ENCODE results near the gene LPP.

The LPP gene

GRCh38 chr3:188691004-188691403 lies 537.0 kb downstream of the LPP start:
- no peak overlapping the region for H3K4me3 ChIP-seq (ENCODE audit: control insufficient read depth, low read depth, low read length)
- no peak for TF ChIP-seq CTCF (IDR thresholded peaks at IDR 0.05; ENCODE audit: control insufficient read depth, insufficient read depth, low read depth, low read length, missing control alignments)
- no peak for DNase-seq (ENCODE audit: low read depth)

- TF ChIP-seq CTCF (IDR thresholded peaks at IDR 0.05; ENCODE audit: control insufficient read depth, insufficient read depth, low read depth, low read length, missing control alignments): no peak
- no peak overlapping the region for H3K4me3 ChIP-seq (ENCODE audit: control insufficient read depth, low read depth, low read length)
- no peak for DNase-seq (ENCODE audit: low read depth)
Observed at GRCh38 chr3:188691665-188692064, 537.7 kb downstream of the LPP start.

DNA sequence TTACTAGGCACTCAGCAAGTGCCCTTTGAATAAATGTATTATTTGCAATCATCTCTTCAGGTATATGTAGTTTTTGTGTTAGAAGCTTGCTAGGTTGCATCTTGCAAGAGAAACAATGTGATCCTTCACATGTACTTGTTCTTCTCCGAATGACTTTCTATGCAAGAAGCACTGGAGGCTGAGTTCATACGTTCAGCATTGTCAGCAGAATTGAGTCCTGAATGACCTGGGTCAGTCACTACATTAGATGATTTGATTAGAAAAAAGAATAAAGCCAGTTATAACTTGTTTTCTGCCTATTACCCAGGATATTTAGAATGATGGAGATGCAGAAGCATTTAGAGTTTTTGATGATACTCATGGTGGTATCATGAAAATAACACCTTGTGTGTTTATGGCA lies 538.7 kb downstream of the LPP start:
- TF ChIP-seq CTCF (IDR thresholded peaks at IDR 0.05; ENCODE audit: control insufficient read depth, insufficient read depth, low read depth, low read length, missing control alignments): no peak
- no peak overlapping the region for H3K4me3 ChIP-seq (ENCODE audit: control insufficient read depth, low read depth, low read length)
- DNase-seq (ENCODE audit: low read depth): no peak

DNA sequence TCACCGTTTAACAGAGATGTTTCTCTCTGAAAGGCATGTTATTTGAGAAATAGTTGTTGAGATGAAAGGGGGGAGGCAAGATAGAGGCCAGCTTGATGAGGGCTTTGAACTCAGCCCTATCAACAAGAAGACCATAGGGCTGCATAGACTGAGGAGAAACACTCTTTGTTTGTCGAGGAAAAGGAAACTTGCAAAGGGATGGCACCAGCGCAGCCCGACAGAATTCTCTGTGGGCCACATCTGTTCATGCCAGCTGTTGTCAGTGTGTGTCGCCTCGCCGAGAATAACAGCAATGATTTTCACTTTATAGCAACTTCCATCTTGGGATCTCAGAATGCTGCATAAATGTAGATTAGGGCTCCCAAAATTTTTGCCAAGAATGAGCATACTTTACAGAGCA lies 539.5 kb downstream of the LPP start:
- TF ChIP-seq CTCF (IDR thresholded peaks at IDR 0.05; ENCODE audit: control insufficient read depth, insufficient read depth, low read depth, low read length, missing control alignments): no peak
- no peak overlapping the region for H3K4me3 ChIP-seq (ENCODE audit: control insufficient read depth, low read depth, low read length)

DNA sequence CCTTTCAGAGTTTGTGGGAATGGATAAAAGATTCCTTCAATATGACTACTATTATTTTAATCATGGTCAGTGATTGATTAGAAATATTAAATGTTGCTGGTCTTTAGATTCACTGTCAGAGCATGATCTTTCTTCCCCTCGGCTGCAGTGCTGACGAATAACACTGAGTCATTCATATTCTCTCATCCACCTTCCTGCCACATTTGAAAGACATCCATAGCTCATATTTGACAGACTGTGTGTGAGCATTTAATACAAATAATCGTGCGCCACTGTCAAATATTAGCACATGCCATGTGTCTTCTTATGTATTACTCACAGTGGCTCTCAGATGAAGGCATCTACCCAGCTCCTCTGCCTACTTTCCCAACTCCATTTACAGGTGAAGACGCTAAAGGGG lies 541.3 kb downstream of the LPP start:
- DNase-seq (ENCODE audit: low read depth): no peak
- TF ChIP-seq CTCF (IDR thresholded peaks at IDR 0.05; ENCODE audit: control insufficient read depth, insufficient read depth, low read depth, low read length, missing control alignments): no peak
- no peak overlapping the region for H3K4me3 ChIP-seq (ENCODE audit: control insufficient read depth, low read depth, low read length)

More for the DNA sequence above, 539.5 kb downstream of the LPP start:
- no peak for DNase-seq (ENCODE audit: low read depth)

DNA sequence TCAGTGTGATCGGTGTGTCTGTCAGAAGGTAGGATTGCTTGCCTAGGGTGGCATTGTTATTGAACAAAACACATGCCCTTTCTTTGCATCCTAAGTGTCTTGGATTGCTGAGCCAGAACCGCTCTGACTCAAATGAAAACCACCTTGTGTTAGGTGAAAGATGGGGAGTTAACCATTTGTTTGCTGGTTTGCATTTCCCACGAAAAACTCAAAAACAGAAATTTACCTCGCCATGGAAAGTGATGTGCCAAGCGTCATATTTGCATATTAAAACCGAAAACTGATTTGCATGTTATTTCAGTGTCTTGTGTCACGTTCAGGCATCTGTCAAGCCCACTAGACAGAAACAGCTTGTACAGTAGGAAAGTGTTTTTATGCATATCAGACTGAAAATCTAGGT lies 543.2 kb downstream of the LPP start:
- DNase-seq (ENCODE audit: low read depth): no peak
- no peak overlapping the region for H3K4me3 ChIP-seq (ENCODE audit: control insufficient read depth, low read depth, low read length)
- TF ChIP-seq CTCF (IDR thresholded peaks at IDR 0.05; ENCODE audit: control insufficient read depth, insufficient read depth, low read depth, low read length, missing control alignments): no peak

DNA sequence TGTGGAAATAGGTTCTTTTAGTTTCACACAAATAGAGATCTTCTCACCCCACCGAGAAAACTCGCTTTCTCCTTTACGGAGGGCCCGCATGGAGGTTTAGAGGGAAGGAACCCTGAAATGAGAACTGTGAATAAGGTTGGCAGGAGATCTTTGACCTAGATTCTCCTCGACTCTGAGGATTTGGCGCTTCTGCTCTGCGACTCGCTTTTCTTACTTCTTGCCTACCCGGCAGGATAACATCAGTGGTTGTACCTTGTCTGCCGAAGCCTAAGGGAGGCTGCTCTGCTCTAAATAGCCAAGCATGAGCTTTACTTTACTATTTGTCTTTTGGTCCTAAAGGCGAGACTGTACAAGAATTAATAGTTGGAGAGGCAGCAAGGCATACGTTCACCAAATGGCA lies 544.5 kb downstream of the LPP start:
- TF ChIP-seq CTCF (IDR thresholded peaks at IDR 0.05; ENCODE audit: control insufficient read depth, insufficient read depth, low read depth, low read length, missing control alignments): no peak
- no peak for DNase-seq (ENCODE audit: low read depth)
- H3K4me3 ChIP-seq (ENCODE audit: control insufficient read depth, low read depth, low read length): no peak overlapping the region

Measured in AG09309 (cell line).